HCT116 (cell line): Measurements from ENCODE around the gene ATP11B. TPM values are rescaled to one million over a fixed set of nuclear protein-coding genes. Genes with fewer than 3 reads are reported as not detected.

Experiments
- ATAC-seq: fragments of 200-7000 bp; cut with Tn5 transposase; 2 replicates; pipeline ENCODE4 v1.9.1; 2020; ENCODE audit warnings: mild to moderate bottlenecking, moderate library complexity
- BruUV-seq: library from RNA; stranded (reverse); fragments of 400-500 nt; replicated peaks from 2 replicates; lab custom pipeline; 2021; lab: Mats Ljungman, UMichigan
- CTCF ChIA-PET: fragments of 300-600 bp; sonication (Branson Sonifier 250); formaldehyde crosslinking; loops from one replicate; lab custom pipeline; 2021; ENCODE audit warnings: antibody characterized with exemption; lab: Charles Lee
- POLR2A ChIA-PET: fragments of 300-600, 350-600 bp; sonication (Branson Sonifier 250); formaldehyde crosslinking; loops from one replicate; lab custom pipeline; 2021; ENCODE audit warnings: antibody characterized with exemption; lab: Charles Lee
- RAD21 ChIA-PET, 2 experiments: fragments of 300-600 bp; sonication (Branson Sonifier 250); formaldehyde crosslinking; loops; one replicate each; lab custom pipeline; 2023; ENCODE audit warnings: low total read pairs in 2 of 2; ENCODE audit not compliant: uncharacterized antibody in 2 of 2, unreplicated experiment in 2 of 2, low non-redundant PET in 1 of 2; lab: Charles Lee
- DNase-seq: peaks from one replicate; pipeline ENCODE4 v3.0.0-alpha.2; 2010; ENCODE audit warnings: low read depth, low spot score
- H2AFZ ChIP-seq: fragments of 200-600 bp; shearing (Covaris generic), sonication (generic); 2 replicates; pipeline ENCODE4 v1.6.1; 2017; ENCODE audit warnings: low read depth, mixed run types, mixed read lengths, antibody characterized with exemption, low read length; ENCODE audit not compliant: poor library complexity, severe bottlenecking
- H3K27ac ChIP-seq: 2 replicates; pipeline ENCODE4 v1.5.1; 2012; ENCODE audit warnings: low read depth, low read length
- H3K27me3 ChIP-seq: fragments of 200-600 bp; sonication (generic); 2 replicates; pipeline ENCODE4 v1.6.1; 2016; ENCODE audit warnings: mixed run types, low read length, mixed read lengths; ENCODE audit not compliant: insufficient read depth
- H3K36me3 ChIP-seq, 2 experiments: fragments of 200-500 bp in 1 of 2; fragments of 200-600 bp in 1 of 2; sonication (Bioruptor generic) in 1 of 2; sonication (generic) in 1 of 2; 2 replicates each; pipeline versions ENCODE4 v1.5.1 to v1.6.1; 2014 to 2016; ENCODE audit warnings: low read length in 2 of 2, inconsistent platforms in 1 of 2, mixed read lengths in 1 of 2, mixed run types in 1 of 2; ENCODE audit not compliant: insufficient read depth in 2 of 2, control insufficient read depth in 1 of 2
- H3K4me1 ChIP-seq, 2 experiments: fragments of 200-600 bp in 1 of 2; sonication (generic) in 1 of 2; 2 replicates each; pipeline versions ENCODE4 v1.5.1 to v1.6.1; 2012 to 2017; ENCODE audit warnings: low read length in 2 of 2, inconsistent platforms in 1 of 2, mild to moderate bottlenecking in 1 of 2, mixed read lengths in 1 of 2, mixed run types in 1 of 2, moderate library complexity in 1 of 2; ENCODE audit not compliant: insufficient read depth in 2 of 2, control insufficient read depth in 1 of 2
- H3K4me2 ChIP-seq: fragments of 200-600 bp; sonication (generic); 2 replicates; pipeline ENCODE4 v1.6.1; 2017; ENCODE audit warnings: mixed run types, low read length, mixed read lengths
- H3K4me3 ChIP-seq, 2 experiments: fragments of 200-600 bp in 1 of 2; sonication (generic) in 1 of 2; replicated peaks in 1 of 2; 2 replicates each; pipeline ENCODE4 v1.5.1; 2011 to 2016; ENCODE audit warnings: low read length in 2 of 2, control low read depth in 1 of 2, low read depth in 1 of 2, mild to moderate bottlenecking in 1 of 2, mixed read lengths in 1 of 2, mixed run types in 1 of 2
- H3K79me2 ChIP-seq: fragments of 200-600 bp; sonication (generic); 2 replicates; pipeline ENCODE4 v1.6.1; 2017; ENCODE audit warnings: mild to moderate bottlenecking, mixed run types, low read length, moderate library complexity, mixed read lengths; ENCODE audit not compliant: insufficient read depth
- H3K9ac ChIP-seq: fragments of 200-600 bp; sonication (generic); 2 replicates; pipeline ENCODE4 v1.6.1; 2016; ENCODE audit warnings: low read length, mixed read lengths
- H3K9me2 ChIP-seq: fragments of 200-600 bp; sonication (generic), shearing (Covaris generic); 2 replicates; pipeline ENCODE4 v1.6.1; 2017; ENCODE audit warnings: mixed run types, mild to moderate bottlenecking, moderate library complexity; ENCODE audit not compliant: insufficient read depth
- H3K9me3 ChIP-seq, 2 experiments: fragments of 200-500 bp in 1 of 2; fragments of 200-600 bp in 1 of 2; sonication (Bioruptor generic) in 1 of 2; sonication (generic) in 1 of 2; 2 replicates each; pipeline ENCODE4 v1.6.1; 2014 to 2017; ENCODE audit warnings: low read length in 2 of 2, mixed read lengths in 2 of 2, inconsistent platforms in 1 of 2, low read depth in 1 of 2, mild to moderate bottlenecking in 1 of 2, mixed run types in 1 of 2, moderate library complexity in 1 of 2; ENCODE audit not compliant: control insufficient read depth in 1 of 2, insufficient read depth in 1 of 2
- H4K20me1 ChIP-seq: fragments of 200-600 bp; sonication (generic), shearing (Covaris generic); 2 replicates; pipeline ENCODE4 v1.6.1; 2017; ENCODE audit warnings: mixed run types, mild to moderate bottlenecking, moderate library complexity; ENCODE audit not compliant: insufficient read depth
- CTCF ChIP-seq, 3 experiments: fragments of 200-600 bp in 1 of 3; sonication (generic) in 1 of 3; IDR thresholded peaks in 2 of 3; conservative IDR thresholded peaks in 1 of 3; 2 replicates each; pipeline ENCODE4 v1.5.1; 2012 to 2017; ENCODE audit warnings: low read depth in 2 of 3, low read length in 2 of 3, antibody characterized with exemption in 1 of 3, borderline replicate concordance in 1 of 3, control low read depth in 1 of 3, mild to moderate bottlenecking in 1 of 3, mixed read lengths in 1 of 3, mixed run types in 1 of 3, moderate library complexity in 1 of 3; ENCODE audit not compliant: insufficient read depth in 1 of 3
- EZH2phosphoT487 ChIP-seq: fragments of 200-600 bp; IDR thresholded peaks from 2 replicates; pipeline ENCODE4 v1.6.1; 2018; ENCODE audit warnings: antibody characterized with exemption, borderline replicate concordance
- POLR2AphosphoS5 ChIP-seq: IDR thresholded peaks from 2 replicates; pipeline ENCODE4 v1.6.1; 2011; ENCODE audit warnings: mild to moderate bottlenecking, low read depth, low read length, moderate library complexity
- SIN3A ChIP-seq: IDR thresholded peaks from 2 replicates; pipeline ENCODE4 v1.6.1; 2012; ENCODE audit warnings: low read depth
- SP1 ChIP-seq: IDR thresholded peaks from 2 replicates; pipeline ENCODE4 v1.6.1; 2012; ENCODE audit warnings: low read depth
- TCF7L2 ChIP-seq: IDR thresholded peaks from 2 replicates; pipeline ENCODE4 v1.7.0; 2011; ENCODE audit warnings: borderline replicate concordance, inconsistent platforms; ENCODE audit not compliant: insufficient read depth, insufficient read length; ENCODE audit errors: extremely low read depth
- intact Hi-C: fragments of 100-400 bp; cut with micrococcal nuclease; formaldehyde crosslinking; loops from 2 replicates; pipeline ENCODE4 v1.10.0; 2022
- total RNA-seq: library from RNA; stranded (reverse); gene quantifications from one replicate; pipeline ENCODE4 v1.2.1, GENCODE V29; 2021; ENCODE audit not compliant: unreplicated experiment
- TF ChIP-seq, protein P1 (sequence below): IDR thresholded peaks from 2 replicates; pipeline ENCODE4 v1.6.1; 2011; ENCODE audit warnings: mild to moderate bottlenecking, low read length, moderate library complexity; ENCODE audit not compliant: insufficient replicate concordance; ENCODE audit errors: extremely low read depth
- TF ChIP-seq, protein P2 (sequence below): IDR thresholded peaks from 2 replicates; pipeline ENCODE4 v1.6.1; 2012

Gene ATP11B
- total RNA-seq, 1 experiment from 2014 or later, result 53.0 TPM

- no peak for ATAC-seq
- BruUV-seq, result no TSS peak
- TF ChIP-seq, protein P1, sequence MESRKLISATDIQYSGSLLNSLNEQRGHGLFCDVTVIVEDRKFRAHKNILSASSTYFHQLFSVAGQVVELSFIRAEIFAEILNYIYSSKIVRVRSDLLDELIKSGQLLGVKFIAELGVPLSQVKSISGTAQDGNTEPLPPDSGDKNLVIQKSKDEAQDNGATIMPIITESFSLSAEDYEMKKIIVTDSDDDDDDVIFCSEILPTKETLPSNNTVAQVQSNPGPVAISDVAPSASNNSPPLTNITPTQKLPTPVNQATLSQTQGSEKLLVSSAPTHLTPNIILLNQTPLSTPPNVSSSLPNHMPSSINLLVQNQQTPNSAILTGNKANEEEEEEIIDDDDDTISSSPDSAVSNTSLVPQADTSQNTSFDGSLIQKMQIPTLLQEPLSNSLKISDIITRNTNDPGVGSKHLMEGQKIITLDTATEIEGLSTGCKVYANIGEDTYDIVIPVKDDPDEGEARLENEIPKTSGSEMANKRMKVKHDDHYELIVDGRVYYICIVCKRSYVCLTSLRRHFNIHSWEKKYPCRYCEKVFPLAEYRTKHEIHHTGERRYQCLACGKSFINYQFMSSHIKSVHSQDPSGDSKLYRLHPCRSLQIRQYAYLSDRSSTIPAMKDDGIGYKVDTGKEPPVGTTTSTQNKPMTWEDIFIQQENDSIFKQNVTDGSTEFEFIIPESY, result no peak
- no peak for TF ChIP-seq EZH2phosphoT487
- POLR2A ChIA-PET, result no interaction called here
- Histone ChIP-seq H3K4me3 (no peak overlapping the region), H4K20me1 (no peaks in the 10 kb centered on the region), H3K4me1 (no peaks in the 10 kb centered on the region), H3K9ac (no peak overlapping the region), H2AFZ (no peak overlapping the region), H3K4me2 (no peak overlapping the region), H3K27ac (no peak overlapping the region), H3K36me3 (no peaks in the 10 kb centered on the region), H3K9me2 (no peaks in the 10 kb centered on the region), H3K79me2 (peaks cover 45% of the 10 kb centered on the region), H3K9me3 (no peaks in the 10 kb centered on the region), H3K27me3 (no peaks in the 10 kb centered on the region)
- DNase-seq, result no peak
- RAD21 ChIA-PET, result no interaction called here
- CTCF ChIA-PET, result no interaction called here
- intact Hi-C loops, result no loop called here
Measured at GRCh38 chr3:182810574-182811268, 17.4 kb downstream of the ATP11B start.

DNA sequence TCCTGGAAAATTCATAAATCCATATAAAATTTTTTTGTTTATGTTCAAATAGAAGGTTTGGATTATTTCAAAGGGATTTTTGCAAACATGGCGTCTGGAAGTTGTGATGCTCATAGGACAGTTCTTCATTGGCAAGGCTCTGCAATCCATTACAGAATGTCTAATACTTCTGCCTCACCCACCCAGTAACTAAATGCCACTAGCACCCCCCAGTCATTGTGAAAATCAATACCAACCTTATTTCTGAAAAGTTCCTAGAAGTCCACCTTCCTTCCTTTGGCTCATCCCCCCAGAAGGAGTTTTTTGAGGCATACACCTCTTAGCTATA, 17.9 kb downstream of the ATP11B start:
- ChIA-PET RAD21 (no interaction called here), CTCF (no interaction called here), POLR2A (no interaction called here)
- Histone ChIP-seq H4K20me1 (no peaks in the 10 kb centered on the region), H3K36me3 (no peaks in the 10 kb centered on the region), H2AFZ (no peak overlapping the region), H3K27ac (no peak overlapping the region), H3K79me2 (peaks cover 42% of the 10 kb centered on the region), H3K4me2 (no peak overlapping the region), H3K9me3 (no peaks in the 10 kb centered on the region), H3K9ac (no peak overlapping the region), H3K9me2 (no peaks in the 10 kb centered on the region), H3K4me1 (no peaks in the 10 kb centered on the region)
- no peak for DNase-seq
- no TSS peak for BruUV-seq
- intact Hi-C loops, result no loop called here
- TF ChIP-seq POLR2AphosphoS5 (no peak), TCF7L2 (no peak), SP1 (no peak), SIN3A (no peak), CTCF (IDR thresholded peaks at IDR 0.05 in 2 of 3, conservative IDR thresholded peaks at IDR 0.05 in 1 of 3; ENCODE audit: borderline replicate concordance in 1 of 3, insufficient read depth in 1 of 3, low read depth in 2 of 3, low read length in 2 of 3) (no peak)
- TF ChIP-seq, protein P2, sequence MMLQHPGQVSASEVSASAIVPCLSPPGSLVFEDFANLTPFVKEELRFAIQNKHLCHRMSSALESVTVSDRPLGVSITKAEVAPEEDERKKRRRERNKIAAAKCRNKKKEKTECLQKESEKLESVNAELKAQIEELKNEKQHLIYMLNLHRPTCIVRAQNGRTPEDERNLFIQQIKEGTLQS, result no peak
- TF ChIP-seq, all 23 proteins: peak for 0
- no peak for ATAC-seq
- Histone ChIP-seq H3K27me3 (no peaks in the 10 kb centered on the region), H3K4me3 (no peak overlapping the region)
